WERI-Rb-1 (cell line): ENCODE results near the gene EPB41L5.

Source experiments
- DNase-seq: peaks from one replicate; pipeline ENCODE4 v3.0.0-alpha.2; 2020
- H3K27ac ChIP-seq: fragments of 250-450 bp; sonication (Bioruptor Pico); 2 replicates; pipeline ENCODE4 v1.5.1; 2020; ENCODE audit warnings: mild to moderate bottlenecking, moderate library complexity
- H3K27me3 ChIP-seq: fragments of 250-450 bp; sonication (Bioruptor Pico); 2 replicates; pipeline ENCODE4 v1.5.1; 2021; ENCODE audit warnings: mild to moderate bottlenecking, low read depth, moderate library complexity; ENCODE audit not compliant: insufficient read depth, severe bottlenecking
- H3K36me3 ChIP-seq: fragments of 250-450 bp; sonication (Bioruptor Pico); 2 replicates; pipeline ENCODE4 v1.5.1; 2020; ENCODE audit warnings: mild to moderate bottlenecking, moderate library complexity
- H3K4me3 ChIP-seq: 2 replicates; pipeline ENCODE4 v1.5.1; 2011; ENCODE audit warnings: low read depth, mild to moderate bottlenecking, control low read depth, low read length
- H3K9me3 ChIP-seq: fragments of 250-450 bp; sonication (Bioruptor Pico); 2 replicates; pipeline ENCODE4 v1.5.1; 2021; ENCODE audit warnings: mild to moderate bottlenecking, moderate library complexity; ENCODE audit not compliant: severe bottlenecking
- CTCF ChIP-seq: IDR thresholded peaks from 2 replicates; pipeline ENCODE4 v1.5.1; 2011; ENCODE audit warnings: low read depth, mild to moderate bottlenecking, control low read depth, inconsistent platforms, low read length

The EPB41L5 gene

GRCh38 chr2:120161190-120161589 is 148.3 kb downstream of the EPB41L5 start:
- H3K4me3 ChIP-seq = no peak overlapping the region

GRCh38 chr2:120162716-120163115 is 149.8 kb downstream of the EPB41L5 start:
- peaks cover 10% of the 10 kb centered on the region; the same call in 1 of the 2 replicates for H3K36me3 ChIP-seq
- H3K4me3 ChIP-seq = no peak overlapping the region
- H3K27me3 ChIP-seq = no peaks in the 10 kb centered on the region
- no peak overlapping the region for H3K27ac ChIP-seq
- no peaks in the 10 kb centered on the region for H3K9me3 ChIP-seq
- TF ChIP-seq CTCF = no peak
- no peak for DNase-seq

More at GRCh38 chr2:120161190-120161589, 148.3 kb downstream of the EPB41L5 start:
- TF ChIP-seq CTCF = no peak
- Histone ChIP-seq H3K27ac (no peak overlapping the region), H3K27me3 (no peaks in the 10 kb centered on the region), H3K9me3 (no peaks in the 10 kb centered on the region), H3K36me3 (peaks cover 5% of the 10 kb centered on the region; the same call in 1 of the 2 replicates)
- DNase-seq = no peak

GRCh38 chr2:120167272-120167671 is 154.4 kb downstream of the EPB41L5 start:
- no peak for TF ChIP-seq CTCF
- Histone ChIP-seq H3K9me3 (no peaks in the 10 kb centered on the region), H3K4me3 (no peak overlapping the region), H3K27ac (no peak overlapping the region), H3K27me3 (no peaks in the 10 kb centered on the region), H3K36me3 (peaks cover 14% of the 10 kb centered on the region)
- no peak for DNase-seq

- no peak for DNase-seq
- Histone ChIP-seq H3K27me3 (no peaks in the 10 kb centered on the region), H3K4me3 (no peak overlapping the region), H3K36me3 (peaks cover 14% of the 10 kb centered on the region), H3K9me3 (no peaks in the 10 kb centered on the region), H3K27ac (no peak overlapping the region)
- no peak for TF ChIP-seq CTCF
These were observed 156.1 kb downstream of the EPB41L5 start for GRCh38 chr2:120169020-120169419.

GRCh38 chr2:120174963-120175581 is 162.2 kb downstream of the EPB41L5 start:
- no peak overlapping the region for H3K27ac ChIP-seq
- TF ChIP-seq CTCF = peak; percentile 45
- H3K4me3 ChIP-seq = no peak overlapping the region
- H3K27me3 ChIP-seq = no peaks in the 10 kb centered on the region
- DNase-seq = no peak
- H3K9me3 ChIP-seq = no peaks in the 10 kb centered on the region
- no peaks in the 10 kb centered on the region for H3K36me3 ChIP-seq

GRCh38 chr2:120176526-120176925 is 163.6 kb downstream of the EPB41L5 start:
- DNase-seq = no peak
- no peak for TF ChIP-seq CTCF
- no peaks in the 10 kb centered on the region for H3K36me3 ChIP-seq
- H3K27ac ChIP-seq = no peak overlapping the region
- H3K27me3 ChIP-seq = no peaks in the 10 kb centered on the region
- H3K4me3 ChIP-seq = no peak overlapping the region
- no peaks in the 10 kb centered on the region for H3K9me3 ChIP-seq
